Dedifferentiated amniotic fluid mesenchymal stem cell (primary cell): ENCODE results near the gene FIG4.
"Not testable (repeated sequence)": the region's sequence is repeated elsewhere in the genome, so short reads cannot be mapped to it uniquely, and the experiment has no call there.

Experiments
- DNase-seq: peaks from one replicate; pipeline ENCODE4 v3.0.0-alpha.2; 2016; ENCODE audit errors: extremely low spot score

FIG4 gene

GRCh38 chr6:109852713-109853112 is 161.6 kb downstream of the FIG4 start:
- no peak for DNase-seq

GRCh38 chr6:109853426-109853825 is 162.3 kb downstream of the FIG4 start:
- DNase-seq, result no peak

- no peak for DNase-seq
Observed at GRCh38 chr6:109853951-109854350, 162.9 kb downstream of the FIG4 start.

- DNase-seq, result no peak
Observed at GRCh38 chr6:109854541-109855308, 163.6 kb downstream of the FIG4 start.

- not testable (repeated sequence) for DNase-seq
Observed at GRCh38 chr6:109855476-109856040, 164.5 kb downstream of the FIG4 start.

GRCh38 chr6:109861946-109862345 is 170.8 kb downstream of the FIG4 start:
- no peak for DNase-seq

- no peak for DNase-seq
Observed at GRCh38 chr6:109864050-109864449, 173.0 kb downstream of the FIG4 start.

GRCh38 chr6:109865968-109866367 is 174.9 kb downstream of the FIG4 start:
- DNase-seq, result no peak

- DNase-seq, result no peak
Observed at GRCh38 chr6:109867009-109867969, 176.2 kb downstream of the FIG4 start.

- DNase-seq, result no peak
Observed at GRCh38 chr6:109867970-109868358, 176.9 kb downstream of the FIG4 start.

- DNase-seq, result not testable (repeated sequence)
Observed at GRCh38 chr6:109869398-109870088, 178.4 kb downstream of the FIG4 start.

- DNase-seq, result no peak
Observed at GRCh38 chr6:109870089-109870410, 179.0 kb downstream of the FIG4 start.

- no peak for DNase-seq
Observed at GRCh38 chr6:109872549-109872948, 181.5 kb downstream of the FIG4 start.

GRCh38 chr6:109872968-109873545 is 182.0 kb downstream of the FIG4 start:
- no peak for DNase-seq

GRCh38 chr6:109874086-109874485 is 183.0 kb downstream of the FIG4 start:
- no peak for DNase-seq

GRCh38 chr6:109874621-109875020 is 183.5 kb downstream of the FIG4 start:
- DNase-seq, result no peak
